AG04449 (cell line): Measurements from ENCODE around the gene CDC42EP4.

ENCODE experiments used
- CTCF ChIA-PET: fragments of 350-600 bp; formaldehyde crosslinking; extraction: SDS; loops from one replicate; lab custom pipeline; 2021; ENCODE audit warnings: antibody characterized with exemption; lab: Yijun Ruan, JAX
- POLR2A ChIA-PET: fragments of 400-600, 350-600 bp; formaldehyde crosslinking; extraction: SDS; loops from one replicate; lab custom pipeline; 2020; ENCODE audit warnings: antibody characterized with exemption, inconsistent platforms; lab: Yijun Ruan, JAX
- DNase-seq: peaks from one replicate; pipeline ENCODE4 v3.0.0-alpha.2; 2010; ENCODE audit warnings: low read depth, low spot score
- H3K4me3 ChIP-seq: 2 replicates; pipeline ENCODE4 v1.5.1; 2011; ENCODE audit warnings: low read depth, mild to moderate bottlenecking, control low read depth, low read length
- TF ChIP-seq, protein P1 (sequence below): IDR thresholded peaks from one replicate; pipeline ENCODE4 v1.5.1; 2011; ENCODE audit warnings: mild to moderate bottlenecking, moderate library complexity, low read length, control low read depth, inconsistent platforms; ENCODE audit not compliant: insufficient read depth; ENCODE audit errors: missing control alignments

CDC42EP4 gene

DNA sequence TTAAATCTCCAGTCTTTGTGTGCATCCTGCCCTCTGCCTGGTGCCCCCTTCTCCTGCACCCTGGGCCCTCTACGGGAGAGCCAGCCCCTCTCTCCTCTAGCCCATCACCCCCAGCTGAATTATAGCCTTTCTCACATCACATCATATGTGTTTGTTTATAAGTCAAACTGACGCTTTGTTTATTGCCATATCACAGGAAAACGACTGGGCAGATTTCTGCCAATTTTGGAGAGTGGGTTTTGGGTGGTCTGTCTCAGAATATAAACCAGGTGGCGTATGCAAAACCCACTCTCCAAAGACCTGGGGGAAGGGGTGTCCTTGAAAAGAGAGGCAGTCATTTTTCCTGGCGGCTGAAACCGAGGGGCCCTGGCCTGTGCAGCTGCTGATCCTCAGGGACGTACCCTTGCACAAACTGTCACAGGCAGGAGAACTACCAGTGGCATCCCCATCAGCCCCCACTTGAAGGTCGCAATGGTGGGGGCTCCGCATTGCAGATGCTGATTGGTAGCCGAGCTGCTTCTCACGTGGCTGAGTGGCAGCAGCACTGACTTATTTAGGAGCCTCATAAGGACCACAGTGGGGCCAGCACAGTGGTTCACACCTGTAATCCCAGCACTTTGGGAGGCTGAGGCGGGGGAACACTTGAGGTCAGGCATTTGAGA, 34.8 kb upstream of the CDC42EP4 start:
- TF ChIP-seq, protein P1, sequence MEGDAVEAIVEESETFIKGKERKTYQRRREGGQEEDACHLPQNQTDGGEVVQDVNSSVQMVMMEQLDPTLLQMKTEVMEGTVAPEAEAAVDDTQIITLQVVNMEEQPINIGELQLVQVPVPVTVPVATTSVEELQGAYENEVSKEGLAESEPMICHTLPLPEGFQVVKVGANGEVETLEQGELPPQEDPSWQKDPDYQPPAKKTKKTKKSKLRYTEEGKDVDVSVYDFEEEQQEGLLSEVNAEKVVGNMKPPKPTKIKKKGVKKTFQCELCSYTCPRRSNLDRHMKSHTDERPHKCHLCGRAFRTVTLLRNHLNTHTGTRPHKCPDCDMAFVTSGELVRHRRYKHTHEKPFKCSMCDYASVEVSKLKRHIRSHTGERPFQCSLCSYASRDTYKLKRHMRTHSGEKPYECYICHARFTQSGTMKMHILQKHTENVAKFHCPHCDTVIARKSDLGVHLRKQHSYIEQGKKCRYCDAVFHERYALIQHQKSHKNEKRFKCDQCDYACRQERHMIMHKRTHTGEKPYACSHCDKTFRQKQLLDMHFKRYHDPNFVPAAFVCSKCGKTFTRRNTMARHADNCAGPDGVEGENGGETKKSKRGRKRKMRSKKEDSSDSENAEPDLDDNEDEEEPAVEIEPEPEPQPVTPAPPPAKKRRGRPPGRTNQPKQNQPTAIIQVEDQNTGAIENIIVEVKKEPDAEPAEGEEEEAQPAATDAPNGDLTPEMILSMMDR, result no peak
- DNase-seq, result no peak
- ChIA-PET POLR2A (no interaction called here), CTCF (interaction anchor here (1.3 to 2.0 kb wide), 2 partner anchors 24 to 91 kb away, joined by 8 to 13 read pairs; no protein-coding TSS in a partner anchor)
- no peak overlapping the region for H3K4me3 ChIP-seq

GRCh38 chr17:73343739-73344454, 32.1 kb upstream of the CDC42EP4 start:
- TF ChIP-seq, protein P1, result no peak
- no peak for DNase-seq
- no peak overlapping the region for H3K4me3 ChIP-seq
- CTCF ChIA-PET, result interaction anchor here (1.6 to 2.7 kb wide), 6 partner anchors 18 to 89 kb away, joined by 4 to 12 read pairs (median 7); no protein-coding TSS in a partner anchor
- POLR2A ChIA-PET, result no interaction called here

- DNase-seq, result peak; percentile 57
- ChIA-PET POLR2A (interaction anchor here (1.5 kb wide), 1 partner anchor 33 kb away, joined by 8 read pairs; no protein-coding TSS in a partner anchor), CTCF (interaction anchor here (1.0 to 5.4 kb wide), 7 partner anchors 18 to 88 kb away, joined by 3 to 33 read pairs (median 6); partner anchors contain the start of gene CDC42EP4)
- TF ChIP-seq, protein P1, result no peak
- H3K4me3 ChIP-seq, result peak overlapping the region; percentile 32
These were observed 31.4 kb upstream of the CDC42EP4 start for GRCh38 chr17:73343168-73343634.

- CTCF ChIA-PET, result interaction anchor here (0.9 to 5.4 kb wide), 7 partner anchors 13 to 88 kb away, joined by 3 to 33 read pairs (median 6); partner anchors contain the start of gene CDC42EP4
- POLR2A ChIA-PET, result interaction anchor here (1.5 kb wide), 1 partner anchor 32 kb away, joined by 8 read pairs; no protein-coding TSS in a partner anchor
- peak overlapping the region; percentile 32 for H3K4me3 ChIP-seq
- TF ChIP-seq, protein P1, result peak; percentile 20
- no peak for DNase-seq
These were observed 30.9 kb upstream of the CDC42EP4 start for GRCh38 chr17:73342541-73343167.

DNA sequence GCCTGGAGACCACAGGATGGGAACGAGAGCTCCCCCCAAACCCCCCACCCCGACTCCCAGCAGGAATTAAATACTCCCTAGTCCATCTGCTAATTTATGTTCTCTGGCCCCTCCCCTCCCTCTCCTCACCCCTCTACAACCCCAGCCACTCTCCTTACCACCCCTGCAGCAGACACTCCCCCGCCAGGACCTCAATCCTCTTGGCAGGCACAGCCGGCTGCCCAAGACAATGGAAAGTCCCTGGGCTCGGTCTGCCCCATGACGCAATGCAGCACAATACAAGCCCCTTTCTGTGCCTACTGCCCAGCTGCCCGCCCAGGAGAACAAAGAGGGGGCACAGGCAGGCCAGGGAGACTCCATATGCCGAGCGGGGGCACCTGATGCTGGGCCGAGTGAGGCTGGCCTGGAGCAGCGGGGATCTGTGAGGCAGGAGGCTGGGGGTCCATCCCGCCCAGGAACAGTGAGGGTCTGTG, 30.3 kb upstream of the CDC42EP4 start:
- CTCF ChIA-PET, result interaction anchor here (0.7 to 5.4 kb wide), 11 partner anchors 12 to 87 kb away, joined by 3 to 33 read pairs (median 3); partner anchors contain the start of gene CDC42EP4
- TF ChIP-seq, protein P1, result no peak
- POLR2A ChIA-PET, result interaction anchor here (1.5 kb wide), 1 partner anchor 32 kb away, joined by 8 read pairs; no protein-coding TSS in a partner anchor
- no peak overlapping the region for H3K4me3 ChIP-seq
- peak; percentile 58 for DNase-seq
